ENCODE results near the gene MORC1.

The MORC1 gene

GRCh38 chr3:109026821-109027220 is 91.1 kb downstream of the MORC1 start:
- H3K27ac Mint-ChIP-seq = no peak overlapping the region

GRCh38 chr3:109025896-109026295 is 92.0 kb downstream of the MORC1 start:
- H3K27ac Mint-ChIP-seq = no peak overlapping the region
- no peaks in the 10 kb centered on the region for H3K36me3 Mint-ChIP-seq (ENCODE audit: low read depth)
- H3K4me3 Mint-ChIP-seq = no peak overlapping the region
- H3K9me3 Mint-ChIP-seq = no peaks in the 10 kb centered on the region
- H3K27me3 Mint-ChIP-seq = no peaks in the 10 kb centered on the region
- H3K4me1 Mint-ChIP-seq (ENCODE audit: low read depth) = no peaks in the 10 kb centered on the region

More at GRCh38 chr3:109026821-109027220, 91.1 kb downstream of the MORC1 start:
- H3K36me3 Mint-ChIP-seq (ENCODE audit: low read depth) = no peaks in the 10 kb centered on the region
- H3K4me1 Mint-ChIP-seq (ENCODE audit: low read depth) = no peaks in the 10 kb centered on the region
- H3K27me3 Mint-ChIP-seq = no peaks in the 10 kb centered on the region
- H3K4me3 Mint-ChIP-seq = no peak overlapping the region
- H3K9me3 Mint-ChIP-seq = no peaks in the 10 kb centered on the region

GRCh38 chr3:109023656-109024254 is 94.2 kb downstream of the MORC1 start:
- H3K27me3 Mint-ChIP-seq = no peaks in the 10 kb centered on the region
- no peak overlapping the region for H3K27ac Mint-ChIP-seq
- H3K36me3 Mint-ChIP-seq (ENCODE audit: low read depth) = no peaks in the 10 kb centered on the region
- H3K9me3 Mint-ChIP-seq = no peaks in the 10 kb centered on the region
- H3K4me1 Mint-ChIP-seq (ENCODE audit: low read depth) = no peaks in the 10 kb centered on the region
- no peak overlapping the region for H3K4me3 Mint-ChIP-seq

GRCh38 chr3:109023167-109023566 is 94.8 kb downstream of the MORC1 start:
- Mint-ChIP-seq H3K9me3 (no peaks in the 10 kb centered on the region), H3K36me3 (ENCODE audit: low read depth) (no peaks in the 10 kb centered on the region), H3K4me3 (no peak overlapping the region)

GRCh38 chr3:109021556-109021955 is 96.4 kb downstream of the MORC1 start:
- no peaks in the 10 kb centered on the region for H3K4me1 Mint-ChIP-seq (ENCODE audit: low read depth)
- H3K27me3 Mint-ChIP-seq = peaks cover 3% of the 10 kb centered on the region
- no peak overlapping the region for H3K27ac Mint-ChIP-seq
- H3K4me3 Mint-ChIP-seq = no peak overlapping the region
- H3K36me3 Mint-ChIP-seq (ENCODE audit: low read depth) = no peaks in the 10 kb centered on the region
- no peaks in the 10 kb centered on the region for H3K9me3 Mint-ChIP-seq

More at GRCh38 chr3:109023167-109023566, 94.8 kb downstream of the MORC1 start:
- Mint-ChIP-seq H3K27ac (no peak overlapping the region), H3K4me1 (ENCODE audit: low read depth) (no peaks in the 10 kb centered on the region), H3K27me3 (no peaks in the 10 kb centered on the region)

- Mint-ChIP-seq H3K9me3 (no peaks in the 10 kb centered on the region), H3K36me3 (ENCODE audit: low read depth) (no peaks in the 10 kb centered on the region), H3K27ac (no peak overlapping the region), H3K4me1 (ENCODE audit: low read depth) (no peaks in the 10 kb centered on the region), H3K4me3 (no peak overlapping the region), H3K27me3 (peaks cover 3% of the 10 kb centered on the region)
These were observed 99.1 kb downstream of the MORC1 start for GRCh38 chr3:109018828-109019227.

- no peak overlapping the region for H3K4me3 Mint-ChIP-seq
- no peaks in the 10 kb centered on the region for H3K9me3 Mint-ChIP-seq
- peaks cover 7% of the 10 kb centered on the region for H3K27me3 Mint-ChIP-seq
- no peak overlapping the region for H3K27ac Mint-ChIP-seq
- no peaks in the 10 kb centered on the region for H3K36me3 Mint-ChIP-seq (ENCODE audit: low read depth)
- H3K4me1 Mint-ChIP-seq (ENCODE audit: low read depth) = no peaks in the 10 kb centered on the region
These were observed 112.5 kb downstream of the MORC1 start for GRCh38 chr3:109005443-109005842.

- Mint-ChIP-seq H3K36me3 (ENCODE audit: low read depth) (no peaks in the 10 kb centered on the region), H3K27me3 (no peaks in the 10 kb centered on the region), H3K4me3 (no peak overlapping the region), H3K9me3 (no peaks in the 10 kb centered on the region), H3K4me1 (ENCODE audit: low read depth) (no peaks in the 10 kb centered on the region), H3K27ac (no peak overlapping the region)
These were observed 119.5 kb downstream of the MORC1 start for GRCh38 chr3:108998436-108998835.

GRCh38 chr3:108985844-108986243 is 132.1 kb downstream of the MORC1 start:
- peaks cover 4% of the 10 kb centered on the region for H3K9me3 Mint-ChIP-seq
- peaks cover 19% of the 10 kb centered on the region for H3K27me3 Mint-ChIP-seq
- no peak overlapping the region for H3K27ac Mint-ChIP-seq
- H3K4me3 Mint-ChIP-seq = no peak overlapping the region
- H3K36me3 Mint-ChIP-seq (ENCODE audit: low read depth) = no peaks in the 10 kb centered on the region
- no peaks in the 10 kb centered on the region for H3K4me1 Mint-ChIP-seq (ENCODE audit: low read depth)

GRCh38 chr3:108983051-108983450 is 134.9 kb downstream of the MORC1 start:
- H3K27me3 Mint-ChIP-seq = peaks cover 14% of the 10 kb centered on the region
- no peak overlapping the region for H3K4me3 Mint-ChIP-seq
- no peaks in the 10 kb centered on the region for H3K4me1 Mint-ChIP-seq (ENCODE audit: low read depth)
- no peaks in the 10 kb centered on the region for H3K9me3 Mint-ChIP-seq
- H3K36me3 Mint-ChIP-seq (ENCODE audit: low read depth) = no peaks in the 10 kb centered on the region
- H3K27ac Mint-ChIP-seq = no peak overlapping the region

- Mint-ChIP-seq H3K9me3 (no peaks in the 10 kb centered on the region), H3K4me1 (ENCODE audit: low read depth) (no peaks in the 10 kb centered on the region), H3K27ac (no peak overlapping the region), H3K27me3 (peaks cover 5% of the 10 kb centered on the region), H3K36me3 (ENCODE audit: low read depth) (no peaks in the 10 kb centered on the region), H3K4me3 (no peak overlapping the region)
These were observed 141.9 kb downstream of the MORC1 start for GRCh38 chr3:108976058-108976457.

GRCh38 chr3:108973019-108973418 is 144.9 kb downstream of the MORC1 start:
- no peaks in the 10 kb centered on the region for H3K9me3 Mint-ChIP-seq
- H3K27ac Mint-ChIP-seq = no peak overlapping the region

GRCh38 chr3:108972482-108972881 is 145.5 kb downstream of the MORC1 start:
- Mint-ChIP-seq H3K4me3 (no peak overlapping the region), H3K36me3 (ENCODE audit: low read depth) (no peaks in the 10 kb centered on the region), H3K27ac (no peak overlapping the region)

More at GRCh38 chr3:108973019-108973418, 144.9 kb downstream of the MORC1 start:
- H3K36me3 Mint-ChIP-seq (ENCODE audit: low read depth) = no peaks in the 10 kb centered on the region
- peaks cover 5% of the 10 kb centered on the region for H3K27me3 Mint-ChIP-seq
- H3K4me1 Mint-ChIP-seq (ENCODE audit: low read depth) = no peaks in the 10 kb centered on the region
- no peak overlapping the region for H3K4me3 Mint-ChIP-seq

GRCh38 chr3:108970561-108970960 is 147.4 kb downstream of the MORC1 start:
- Mint-ChIP-seq H3K9me3 (no peaks in the 10 kb centered on the region), H3K36me3 (ENCODE audit: low read depth) (no peaks in the 10 kb centered on the region), H3K27ac (no peak overlapping the region), H3K27me3 (peaks cover 5% of the 10 kb centered on the region), H3K4me3 (no peak overlapping the region), H3K4me1 (ENCODE audit: low read depth) (peaks cover 6% of the 10 kb centered on the region)

More at GRCh38 chr3:108972482-108972881, 145.5 kb downstream of the MORC1 start:
- Mint-ChIP-seq H3K9me3 (no peaks in the 10 kb centered on the region), H3K27me3 (peaks cover 5% of the 10 kb centered on the region), H3K4me1 (ENCODE audit: low read depth) (no peaks in the 10 kb centered on the region)

- no peaks in the 10 kb centered on the region for H3K36me3 Mint-ChIP-seq (ENCODE audit: low read depth)
- peaks cover 6% of the 10 kb centered on the region for H3K4me1 Mint-ChIP-seq (ENCODE audit: low read depth)
- no peaks in the 10 kb centered on the region for H3K27me3 Mint-ChIP-seq
- no peaks in the 10 kb centered on the region for H3K9me3 Mint-ChIP-seq
- H3K4me3 Mint-ChIP-seq = no peak overlapping the region
- no peak overlapping the region for H3K27ac Mint-ChIP-seq
These were observed 151.2 kb downstream of the MORC1 start for GRCh38 chr3:108966773-108967172.

GRCh38 chr3:108959017-108959416 is 158.9 kb downstream of the MORC1 start:
- no peaks in the 10 kb centered on the region for H3K9me3 Mint-ChIP-seq
- H3K27ac Mint-ChIP-seq = no peak overlapping the region
- no peak overlapping the region for H3K4me3 Mint-ChIP-seq
- peaks cover 16% of the 10 kb centered on the region for H3K27me3 Mint-ChIP-seq
- H3K36me3 Mint-ChIP-seq (ENCODE audit: low read depth) = no peaks in the 10 kb centered on the region
- peaks cover 9% of the 10 kb centered on the region for H3K4me1 Mint-ChIP-seq (ENCODE audit: low read depth)
